Right ventricle myocardium superior (tissue), 1 donor: Measurements from ENCODE around the gene AIFM2. TPM values are rescaled to one million over a fixed set of nuclear protein-coding genes. Genes with fewer than 3 reads are reported as not detected.

Source experiments
- ATAC-seq: fragments of 200-7000 bp; cut with Tn5 transposase; one replicate; pipeline ENCODE4 v1.9.1; 2020; ENCODE audit warnings: mild to moderate bottlenecking; ENCODE audit not compliant: poor library complexity
- DNase-seq: peaks from one replicate; pipeline ENCODE4 v3.0.0-alpha.2; 2020
- intact Hi-C: fragments of 100-400 bp; cut with DNase I; formaldehyde crosslinking; loops from one replicate; pipeline ENCODE4 v1.11.2; 2022
- total RNA-seq: library from RNA; stranded (reverse); fragmentation: NEBNext Ultra II Directional; extraction: Animal tissue kit (Norgen Biotek cat#: 25700); gene quantifications from one replicate; pipeline ENCODE4 v1.2.1, GENCODE V29; 2021
- donor health status: DM: no; HTN: yes; CAD: no; lungs with severe emphysema.

The AIFM2 gene
- total RNA-seq, 1 donor from 2014 or later = 20.2 TPM

GRCh38 chr10:70070834-70071233, 61.8 kb downstream of the AIFM2 start:
- ATAC-seq (no peak), DNase-seq (no peak)
- intact Hi-C loops = no loop called here

GRCh38 chr10:70069346-70069745, 63.3 kb downstream of the AIFM2 start:
- intact Hi-C loops = no loop called here
- no peak for ATAC-seq
- DNase-seq = no peak

- intact Hi-C loops = no loop called here
- ATAC-seq = no peak
- no peak for DNase-seq
These were observed 63.7 kb downstream of the AIFM2 start for GRCh38 chr10:70068925-70069324.

GRCh38 chr10:70067586-70067985, 65.0 kb downstream of the AIFM2 start:
- intact Hi-C loops = no loop called here
- no peak for DNase-seq
- no peak for ATAC-seq

GRCh38 chr10:70066190-70066589, 66.4 kb downstream of the AIFM2 start:
- intact Hi-C loops = no loop called here
- DNase-seq (no peak), ATAC-seq (no peak)

GRCh38 chr10:70064486-70064885, 68.1 kb downstream of the AIFM2 start:
- intact Hi-C loops = no loop called here
- ATAC-seq = no peak
- DNase-seq = no peak

GRCh38 chr10:70063418-70064098, 69.1 kb downstream of the AIFM2 start:
- no peak for ATAC-seq
- intact Hi-C loops = no loop called here
- DNase-seq = no peak

Other genes starting within 250 kb of the AIFM2 start
- 13.2 TPM for gene MACROH2A2, start 80.0 kb downstream of the AIFM2 start, total RNA-seq
- 5.9 TPM for gene TYSND1, start 13.9 kb upstream of the AIFM2 start, total RNA-seq
- 72.7 TPM for gene SAR1A, start 37.7 kb upstream of the AIFM2 start, total RNA-seq
- 96.6 TPM for gene PPA1, start 100.6 kb upstream of the AIFM2 start, total RNA-seq
- 0.03 TPM for gene NPFFR1, start 151.2 kb upstream of the AIFM2 start, total RNA-seq
- gene LRRC20, start 249.8 kb upstream of the AIFM2 start, total RNA-seq = 59.9 TPM